K562 (cell line): ENCODE results near the gene OSBPL7. TPM values are rescaled to one million over a fixed set of nuclear protein-coding genes. Genes with fewer than 3 reads are reported as not detected.

Experiments
- ARID3B ChIP-seq: fragments of 250-450 bp; sonication (Bioruptor Pico); IDR thresholded peaks from 2 replicates; pipeline ENCODE4 v1.4.0; 2020; ENCODE audit warnings: borderline replicate concordance
- BDP1 ChIP-seq: IDR thresholded peaks from 3 replicates; pipeline ENCODE4 v1.6.1; 2011; ENCODE audit not compliant: insufficient read length, insufficient read depth
- BMI1 ChIP-seq: fragments of 150-350 bp; IDR thresholded peaks from 2 replicates; pipeline ENCODE4 v1.6.1; 2014; ENCODE audit warnings: low read length
- CC2D1A ChIP-seq: fragments of 450-650 bp; IDR thresholded peaks from 2 replicates; pipeline ENCODE4 v1.6.1; 2017; ENCODE audit warnings: mild to moderate bottlenecking
- DACH1 ChIP-seq: fragments of 450-650 bp; IDR thresholded peaks from 2 replicates; pipeline ENCODE4 v1.6.1; 2018; ENCODE audit not compliant: partially characterized antibody
- ETV5 ChIP-seq: sonication (generic); formaldehyde crosslinking; IDR thresholded peaks from 2 replicates; pipeline ENCODE4 v1.4.0; 2020; ENCODE audit warnings: low read depth, mild to moderate bottlenecking, missing genetic modification reagents
- GATAD2A ChIP-seq: fragments of 450-650 bp; IDR thresholded peaks from 2 replicates; pipeline ENCODE4 v1.6.1; 2017
- HINFP ChIP-seq: fragments of 450-650 bp; conservative IDR thresholded peaks from 2 replicates; pipeline ENCODE4 v1.6.1; 2016; ENCODE audit warnings: missing genetic modification characterization, low read depth, mild to moderate bottlenecking, control low read depth, missing compliant biosample characterization
- HMG20B ChIP-seq: fragments of 250-450 bp; sonication (Bioruptor Pico); IDR thresholded peaks from 2 replicates; pipeline ENCODE4 v1.5.0; 2021; ENCODE audit warnings: mild to moderate bottlenecking
- HMGN3 ChIP-seq: IDR thresholded peaks from 2 replicates; pipeline ENCODE4 v1.6.1; 2011; ENCODE audit warnings: borderline replicate concordance, low read depth, mild to moderate bottlenecking, mixed read lengths, low read length; ENCODE audit not compliant: insufficient read length; ENCODE audit errors: extremely low read depth
- ID3 ChIP-seq, 2 experiments: fragments of 250-450 bp in 1 of 2; fragments of 450-650 bp in 1 of 2; sonication (Bioruptor Pico) in 1 of 2; IDR thresholded peaks; 2 replicates each; pipeline versions ENCODE4 v1.6.1 to v1.8.0; 2016 to 2021; ENCODE audit warnings: mild to moderate bottlenecking in 2 of 2, moderate library complexity in 2 of 2, missing compliant biosample characterization in 1 of 2, missing genetic modification characterization in 1 of 2
- IFI16 ChIP-seq: fragments of 250-450 bp; sonication (Bioruptor Pico); IDR thresholded peaks from 2 replicates; pipeline ENCODE4 v2.1.2; 2022; ENCODE audit warnings: mild to moderate bottlenecking, inconsistent platforms
- MEF2D ChIP-seq: conservative IDR thresholded peaks from 2 replicates; pipeline ENCODE4 v1.6.1; 2016; ENCODE audit warnings: low read depth, missing genetic modification characterization, missing compliant biosample characterization
- MEIS2 ChIP-seq: fragments of 450-650 bp; IDR thresholded peaks from 2 replicates; pipeline ENCODE4 v1.6.1; 2014; ENCODE audit warnings: mild to moderate bottlenecking; ENCODE audit not compliant: partially characterized antibody
- MXD1 ChIP-seq: fragments of 250-450 bp; sonication (Bioruptor Pico); IDR thresholded peaks from 2 replicates; pipeline ENCODE4 v1.8.0; 2021; ENCODE audit warnings: borderline replicate concordance, mild to moderate bottlenecking, moderate library complexity; ENCODE audit not compliant: poor library complexity, severe bottlenecking
- NR2C2 ChIP-seq, 2 experiments: fragments of 200-800 bp in 1 of 2; sonication (Bioruptor generic) in 1 of 2; sonication (generic) in 1 of 2; formaldehyde crosslinking in 1 of 2; IDR thresholded peaks; 2 replicates each; pipeline versions ENCODE4 v1.6.1 to v1.8.0; 2016 to 2022; ENCODE audit warnings: mild to moderate bottlenecking in 1 of 2, missing compliant biosample characterization in 1 of 2, missing genetic modification characterization in 1 of 2, missing genetic modification reagents in 1 of 2
- PCBP1 ChIP-seq: fragments of 200-400 bp; formaldehyde crosslinking; IDR thresholded peaks from 2 replicates; pipeline ENCODE4 v1.6.1; 2018; ENCODE audit warnings: mild to moderate bottlenecking, low read depth, low read length; ENCODE audit not compliant: poor library complexity, severe bottlenecking
- PHB ChIP-seq: fragments of 250-450 bp; sonication (Bioruptor Pico); IDR thresholded peaks from 2 replicates; pipeline ENCODE4 v1.5.0; 2021
- RNF2 ChIP-seq: sonication (generic); IDR thresholded peaks from 2 replicates; pipeline ENCODE4 v1.6.1; 2016
- ZNF174 ChIP-seq: fragments of 250-450 bp; sonication (Bioruptor Pico); IDR thresholded peaks from 2 replicates; pipeline ENCODE4 v1.4.0; 2020; ENCODE audit warnings: mild to moderate bottlenecking
- ZNF175 ChIP-seq: fragments of 200-800 bp; sonication (Bioruptor generic); IDR thresholded peaks from 2 replicates; pipeline ENCODE4 v1.6.1; 2016; ENCODE audit warnings: low read depth, mild to moderate bottlenecking, missing genetic modification characterization, missing compliant biosample characterization
- ZNF512 ChIP-seq: IDR thresholded peaks from 2 replicates; pipeline ENCODE4 v1.6.1; 2016; ENCODE audit warnings: missing genetic modification characterization, missing compliant biosample characterization
- ZNF707 ChIP-seq: fragments of 250-450 bp; sonication (Bioruptor Pico); conservative IDR thresholded peaks from 2 replicates; pipeline ENCODE4 v1.8.0; 2022; ENCODE audit warnings: inconsistent platforms, mild to moderate bottlenecking, moderate library complexity
- ZNF764 ChIP-seq: fragments of 250-450 bp; sonication (Bioruptor Pico); IDR thresholded peaks from 2 replicates; pipeline ENCODE4 v1.4.0; 2020; ENCODE audit warnings: low read depth, mild to moderate bottlenecking, moderate library complexity
- polyA plus RNA-seq, 8 experiments: library from polyadenylated mRNA; depleted of rRNA in 4 of 8; stranded (reverse) in 5 of 8; unstranded in 3 of 8; fragments of >200 nt; fragmentation: Nextera tagmentation in 2 of 8; fragmentation: Illumina TruSeq in 1 of 8; extraction: Ambion mirVana in 2 of 8; extraction: Trizol in 1 of 8; gene quantifications; 2 replicates each; pipeline versions ENCODE4 v1.2.1 to v1.2.3, GENCODE V29; 2011 to 2014; ENCODE audit warnings: inconsistent platforms in 1 of 8, missing spikeins in 1 of 8
- total RNA-seq, 7 experiments: library from RNA; depleted of rRNA in 6 of 7; stranded (reverse); fragments of >200 nt in 6 of 7; fragmentation: Illumina TruSeq in 2 of 7; extraction: Trizol in 2 of 7; gene quantifications; 2 replicates each; pipeline versions ENCODE4 v1.2.1 to v1.2.3, GENCODE V29; 2011 to 2021; ENCODE audit warnings: low replicate concordance in 1 of 7

OSBPL7 gene
- total and polyA plus RNA-seq, 9 of the 15 experiments (the other 6 are each of a cell fraction or from before 2014, with no cell fraction given), result 0.32 to 11.9 (median 5.8) TPM

- TF ChIP-seq ZNF174 (CRISPR knock-in tag), result no peak
- no peak for TF ChIP-seq DACH1
- peak; percentile 100 for TF ChIP-seq HMGN3
- TF ChIP-seq ID3 (CRISPR knock-in tag; IDR thresholded peaks at IDR 0.05), result no peak
- peak; percentile 92 for TF ChIP-seq ID3 (tag; IDR thresholded peaks at IDR 0.05)
- TF ChIP-seq IFI16, result no peak
- no peak for TF ChIP-seq PHB (CRISPR knock-in tag)
- TF ChIP-seq HMG20B, result no peak
- TF ChIP-seq BMI1, result no peak
- TF ChIP-seq ETV5 (CRISPR knock-in tag), result 0 out of 2 replicates have a peak, but pooled peaks have one; percentile 59
- peak; percentile 24; the same call in 1 of the 2 replicates for TF ChIP-seq HINFP
- TF ChIP-seq PCBP1, result no peak
- TF ChIP-seq RNF2, result peak; percentile 91
- TF ChIP-seq ZNF512 (tag), result no peak
- TF ChIP-seq NR2C2 (CRISPR knock-in tag; IDR thresholded peaks at IDR 0.05), result no peak
- peak; percentile 82 for TF ChIP-seq NR2C2 (tag; IDR thresholded peaks at IDR 0.05)
- TF ChIP-seq ZNF175, result peak; percentile 99
- TF ChIP-seq MXD1 (CRISPR knock-in tag), result no peak
- TF ChIP-seq ARID3B (CRISPR knock-in tag), result no peak
- TF ChIP-seq CC2D1A, result peak; percentile 98
- TF ChIP-seq ZNF764 (CRISPR knock-in tag), result no peak
- peak; percentile 95 for TF ChIP-seq GATAD2A
- TF ChIP-seq ZNF707 (CRISPR knock-in tag), result no peak
- TF ChIP-seq MEIS2, result peak; percentile 99
- TF ChIP-seq MEF2D (tag), result no peak; the same call in 1 of the 2 replicates
- no peak for TF ChIP-seq BDP1
Observed at GRCh38 chr17:47866941-47867340, 45.3 kb upstream of the OSBPL7 start (continued).
